NCI-H2029 (cell line): ENCODE data around the gene PPP3CA.

Experiments used
- DNase-seq: peaks from one replicate; lab custom pipeline; 2025; lab: John Stamatoyannopoulos, UW

PPP3CA gene

DNA sequence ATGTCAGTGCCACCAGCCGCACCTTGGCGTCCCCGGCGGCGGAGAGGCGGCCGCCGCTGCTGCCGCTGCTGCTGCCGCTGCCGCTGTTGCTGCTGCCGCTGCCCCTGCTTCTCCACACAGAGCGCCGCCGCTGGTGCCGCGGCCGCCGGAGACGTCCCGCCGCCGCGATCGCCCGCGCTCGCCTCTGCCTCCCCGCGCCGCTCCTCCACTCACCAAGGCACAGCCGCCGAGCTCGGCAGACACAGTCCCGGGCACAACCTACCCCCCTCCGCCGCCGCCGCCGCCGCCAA lies at the start of gene PPP3CA:
Gene PPP3CA, minus strand, starts transcription at position 260 of the 290 bp plus-strand sequence.
- DNase-seq = no peak

DNA sequence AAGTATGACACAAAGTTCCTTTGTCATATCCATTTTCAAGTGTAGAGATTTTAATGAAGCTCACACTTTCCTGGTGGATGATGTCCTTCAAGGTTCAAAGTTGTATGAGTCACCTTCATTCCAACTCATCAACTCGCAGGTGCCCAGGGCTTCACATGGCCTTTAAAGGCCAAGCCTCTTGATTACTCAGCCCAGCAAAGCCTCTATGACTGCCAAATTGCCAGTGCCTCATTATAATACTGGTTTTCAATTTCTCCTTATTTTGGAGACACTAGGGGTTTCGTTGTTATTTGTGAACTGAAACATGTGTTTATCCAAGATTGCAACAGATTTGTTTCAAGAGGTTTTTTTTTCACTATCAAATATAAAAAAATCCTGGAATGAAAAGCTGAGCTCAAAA lies 45.9 kb upstream of the PPP3CA start:
- DNase-seq = peak; percentile 10

DNA sequence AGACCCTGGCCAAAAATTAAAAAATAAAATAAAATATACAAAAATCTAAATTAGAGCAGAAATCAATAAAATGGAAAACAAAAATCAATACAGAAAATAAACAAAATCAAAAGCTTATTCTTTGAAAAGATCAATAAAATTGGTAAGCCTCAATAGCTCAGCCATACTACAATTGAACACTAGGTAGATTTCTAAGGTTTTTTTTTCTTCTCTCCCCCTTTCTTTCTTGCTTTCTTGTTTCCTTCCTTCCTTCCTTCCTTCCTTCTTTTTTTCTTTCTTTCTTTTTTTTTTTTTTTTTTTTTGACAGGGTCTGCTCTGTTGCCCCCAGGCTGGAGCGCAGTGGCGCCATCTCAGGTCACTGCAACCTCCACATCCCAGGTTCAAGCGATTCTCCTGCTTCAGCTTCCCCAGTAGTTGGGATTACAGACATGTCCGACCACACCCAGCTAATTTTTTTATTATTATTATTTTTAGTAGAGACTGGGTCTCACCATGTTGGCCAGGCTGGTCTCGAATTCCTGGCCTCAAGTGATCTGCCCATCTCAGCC lies 23.4 kb upstream of the PPP3CA start:
- no peak for DNase-seq

DNA sequence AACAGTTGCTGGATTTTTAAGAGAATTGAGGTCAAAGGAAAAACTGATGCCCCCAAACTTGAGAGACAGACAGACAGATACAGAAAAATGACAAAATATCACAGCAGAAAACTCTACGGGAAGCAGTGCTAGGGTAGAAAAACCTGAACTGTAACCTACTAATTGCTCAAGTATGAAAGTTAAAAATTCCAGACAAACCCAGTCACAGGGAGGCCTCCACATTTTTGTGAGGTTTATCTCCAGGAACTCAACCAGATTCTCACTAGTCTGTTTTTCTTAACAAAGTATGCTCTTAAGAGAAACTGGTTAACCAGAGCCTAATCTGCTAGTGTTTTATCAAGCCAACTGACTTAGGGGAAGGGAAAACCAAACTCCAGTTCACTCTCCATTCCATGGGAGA lies 19.9 kb upstream of the PPP3CA start:
- DNase-seq = no peak

DNA sequence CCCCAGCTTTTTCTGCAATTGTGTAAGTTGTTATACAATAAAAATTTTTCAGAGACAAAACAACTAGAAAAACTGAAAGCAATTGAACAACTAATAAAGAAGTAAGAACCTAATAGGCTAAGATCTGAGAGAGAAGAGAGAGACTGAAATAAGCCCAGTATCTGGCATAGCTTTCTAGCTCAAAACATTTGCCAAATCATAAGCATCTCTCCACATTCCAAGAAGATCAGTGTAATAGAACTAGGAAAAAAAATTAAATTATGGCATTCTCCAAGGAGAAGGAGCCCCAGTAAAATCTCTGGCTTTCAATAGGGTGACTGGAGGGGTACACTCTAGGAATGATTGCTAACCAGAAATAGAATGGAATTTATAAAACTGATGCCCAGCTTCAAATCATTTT lies 19.0 kb upstream of the PPP3CA start:
- DNase-seq = no peak

DNA sequence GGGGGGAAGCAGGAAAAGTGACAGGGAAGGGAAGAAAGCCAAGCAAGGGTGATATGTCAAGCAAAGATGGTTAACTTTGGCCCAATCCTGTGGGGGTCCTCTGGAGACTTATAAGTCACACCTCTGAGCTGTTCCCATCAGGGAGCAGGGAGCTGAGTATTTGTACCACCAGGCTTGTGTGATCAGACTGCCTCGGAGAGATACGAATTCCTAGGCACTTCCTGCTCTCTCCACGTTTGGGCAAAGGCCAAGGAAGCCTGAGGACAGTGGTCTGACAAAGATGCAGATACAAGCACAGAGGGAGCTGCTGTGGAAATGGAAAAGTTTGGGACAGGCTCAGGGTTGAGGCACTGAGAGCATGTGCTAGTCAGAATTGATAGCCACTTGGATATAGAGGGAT lies 10.4 kb upstream of the PPP3CA start:
- DNase-seq = no peak

DNA sequence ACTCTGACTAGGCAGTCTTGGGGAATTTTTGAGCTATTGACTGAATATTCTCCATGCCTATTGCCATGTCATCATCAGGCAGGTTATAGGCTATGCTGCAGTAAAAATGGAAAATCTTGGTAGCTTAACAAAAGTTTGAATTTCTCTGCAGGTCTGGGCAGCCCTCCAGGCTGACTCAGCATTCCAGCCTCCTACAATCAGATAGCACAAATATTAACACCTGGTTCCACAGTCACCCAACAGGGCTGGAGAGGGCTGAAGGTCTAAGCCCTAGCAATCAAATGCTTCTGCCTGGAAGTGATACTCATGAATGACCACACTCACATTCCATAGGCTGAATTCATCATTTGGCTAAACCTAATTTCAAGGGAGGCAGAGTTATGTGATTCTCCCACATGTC lies 9.6 kb upstream of the PPP3CA start:
- DNase-seq = no peak

DNA sequence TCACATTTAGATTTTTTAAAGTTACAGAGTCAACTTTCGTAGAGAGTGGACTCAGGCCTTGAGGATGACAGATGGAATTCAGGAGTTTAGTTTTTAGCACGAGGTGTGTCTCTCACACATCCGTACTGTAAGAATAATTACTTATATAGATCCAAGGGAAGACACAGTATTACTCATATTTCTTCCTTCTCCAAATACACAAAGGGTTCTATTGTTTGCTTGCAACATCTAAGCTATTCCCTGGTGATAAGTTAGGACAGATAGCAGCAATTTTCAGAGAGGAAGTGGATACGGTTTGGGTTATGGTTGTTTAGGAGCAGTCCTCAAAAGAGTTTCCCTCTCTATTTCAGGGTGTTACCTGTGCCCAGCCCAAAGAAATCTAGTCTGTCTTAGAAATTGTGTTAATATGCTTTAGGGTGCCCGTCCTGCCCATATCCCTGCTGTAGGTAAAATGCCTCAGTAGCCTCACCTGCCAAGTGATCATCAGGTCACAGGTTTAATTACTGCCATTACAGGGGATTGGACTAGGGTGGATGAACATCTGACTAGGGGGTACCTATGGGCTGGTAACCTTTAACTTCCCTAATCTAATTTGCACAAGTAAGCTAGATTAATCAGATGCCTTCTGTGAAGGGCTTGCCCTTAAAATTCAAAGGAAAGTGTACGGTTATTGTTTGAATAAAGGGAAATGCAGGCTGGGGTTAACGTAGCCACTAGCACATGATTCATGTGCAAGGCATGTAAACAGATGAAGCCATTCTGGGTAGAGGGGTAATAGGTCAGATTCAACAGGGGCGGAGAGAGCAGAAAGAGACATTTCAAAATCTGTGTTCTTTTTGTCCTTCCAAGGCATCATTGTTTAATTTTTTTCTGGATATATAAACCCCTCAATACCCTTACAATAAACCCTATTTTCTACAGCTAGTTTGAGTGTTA lies 8.7 kb upstream of the PPP3CA start:
- no peak for DNase-seq

DNA sequence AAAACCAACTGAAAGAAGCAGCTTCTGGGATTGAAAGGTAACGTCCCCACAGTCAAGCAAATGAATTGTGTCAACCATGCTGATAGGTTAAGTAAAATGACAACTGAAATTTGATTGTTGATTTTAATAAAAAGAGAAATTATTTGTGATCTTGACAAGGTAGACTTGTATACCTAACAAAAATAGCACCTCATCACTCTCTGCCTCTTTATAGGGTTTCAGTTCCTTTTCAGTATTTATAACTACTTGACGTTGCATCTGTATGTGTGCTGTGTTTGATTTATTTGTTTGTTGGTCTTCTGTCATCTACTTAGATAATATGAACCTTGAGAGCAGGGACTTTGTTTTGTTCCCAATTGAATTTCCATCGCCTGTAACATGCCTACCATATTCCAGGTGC lies 7.9 kb upstream of the PPP3CA start:
- DNase-seq = no peak

DNA sequence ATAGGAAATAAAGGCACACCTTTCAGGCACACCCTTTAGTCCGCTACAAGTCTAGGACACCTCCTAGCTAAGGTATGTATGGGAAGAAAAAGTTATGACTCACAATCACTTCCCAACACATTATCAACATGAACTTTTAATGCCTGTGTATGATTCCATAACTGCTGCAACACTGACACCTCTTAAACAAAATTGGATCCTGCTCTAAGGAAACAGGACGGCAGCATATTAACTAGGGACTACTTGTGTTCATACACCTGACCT lies 2.4 kb upstream of the PPP3CA start:
- DNase-seq = no peak

DNA sequence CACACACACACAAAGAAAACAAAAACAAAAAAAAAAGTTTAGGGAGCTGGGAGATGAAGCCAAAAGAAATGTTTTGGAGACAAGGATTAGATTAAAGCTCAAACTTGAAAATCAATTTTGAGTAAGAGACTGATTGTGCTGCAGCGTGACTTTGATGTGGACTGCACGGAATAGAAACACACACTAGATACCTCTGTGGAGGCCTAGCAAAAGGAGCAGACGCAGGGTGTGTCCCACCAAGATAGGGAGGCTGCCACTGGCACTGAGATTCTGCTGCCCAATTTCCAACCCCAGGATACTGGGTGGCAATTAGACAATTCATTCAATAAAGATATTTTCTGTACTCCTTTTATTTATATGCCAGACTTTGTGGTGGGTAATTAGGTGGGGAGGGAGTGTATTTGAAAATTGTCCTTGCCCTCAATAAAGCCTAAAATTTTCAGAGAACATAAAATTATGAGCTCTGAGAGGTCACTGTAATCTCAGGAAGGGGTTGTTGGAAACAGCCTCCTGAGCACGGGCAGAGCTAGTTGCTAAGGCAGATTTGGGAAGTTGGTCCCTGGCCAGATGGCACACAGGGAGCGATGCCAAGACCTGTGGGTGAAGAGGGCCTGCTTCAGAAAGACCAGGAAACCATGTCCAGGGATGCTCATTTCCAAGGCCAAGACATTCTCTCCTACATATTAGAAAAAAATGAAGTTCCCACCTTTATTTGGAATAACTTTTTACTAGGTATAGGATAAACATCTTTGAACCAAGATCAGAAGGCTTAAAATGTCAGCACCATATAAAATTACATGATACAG lies 1.9 kb upstream of the PPP3CA start:
- peak; percentile 76 for DNase-seq

DNA sequence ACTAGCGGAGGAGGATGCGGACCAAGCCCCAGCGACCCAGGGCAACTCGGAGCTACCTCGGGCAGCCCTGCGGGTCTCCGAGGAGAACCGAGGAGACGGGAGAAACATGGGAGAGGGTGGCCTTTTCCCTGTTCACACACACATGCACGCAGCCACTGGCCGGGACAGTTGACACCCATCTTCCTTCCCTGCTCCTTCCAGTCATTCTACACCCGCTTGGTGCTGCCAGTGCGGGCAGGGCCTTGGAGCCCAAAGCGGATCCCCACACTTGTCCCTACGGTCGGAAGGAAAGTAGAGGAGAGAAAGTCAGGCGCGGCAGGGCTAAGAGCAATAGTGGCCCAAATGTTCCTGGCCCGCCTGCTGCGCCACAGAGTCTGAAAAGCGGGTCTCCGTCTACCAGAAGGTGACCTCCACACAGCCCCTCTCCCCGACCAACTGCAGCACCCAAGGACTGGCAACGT lies 1.1 kb upstream of the PPP3CA start:
- no peak for DNase-seq

DNA sequence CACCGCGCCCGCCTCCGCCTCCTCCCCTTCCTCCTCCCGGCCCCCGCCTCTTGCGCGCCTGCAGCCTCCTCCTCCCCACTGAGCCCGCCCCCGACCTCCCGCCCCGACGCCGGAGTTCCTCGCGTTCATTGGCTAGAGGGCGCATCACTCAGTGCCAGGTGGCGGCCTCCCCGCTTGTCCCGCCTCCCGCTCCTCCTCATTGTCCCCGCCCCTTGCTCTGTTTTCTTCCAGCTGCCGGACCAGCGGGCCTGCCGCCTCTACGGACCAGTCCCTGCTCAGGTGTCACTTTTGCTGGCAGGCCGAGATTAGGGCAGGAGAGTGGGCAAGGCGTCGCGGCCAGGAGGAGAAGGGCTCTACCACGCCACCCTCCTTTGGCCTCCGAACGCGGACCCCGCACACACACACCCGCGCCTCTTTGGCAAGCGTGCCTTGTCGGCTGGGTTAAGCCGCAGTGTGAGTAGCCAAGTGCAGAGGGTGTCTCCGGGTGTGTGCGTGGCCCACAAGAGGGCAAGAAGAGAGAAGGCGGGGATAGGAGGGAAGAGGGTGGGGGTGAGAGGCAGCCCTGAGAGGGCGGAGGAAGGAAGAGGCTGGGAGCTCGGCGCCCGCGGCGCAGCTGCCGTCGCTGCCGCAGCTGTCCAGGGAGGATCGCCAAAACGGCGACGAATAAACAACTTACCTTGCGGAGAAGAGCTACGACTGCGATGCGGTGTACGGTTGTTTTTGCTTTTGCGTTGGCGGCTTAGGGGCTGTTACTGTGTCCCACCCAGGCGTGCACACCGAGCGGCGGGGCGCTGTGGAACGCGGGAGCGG lies 436 bp upstream of the PPP3CA start:
- DNase-seq = peak; percentile 92

DNA sequence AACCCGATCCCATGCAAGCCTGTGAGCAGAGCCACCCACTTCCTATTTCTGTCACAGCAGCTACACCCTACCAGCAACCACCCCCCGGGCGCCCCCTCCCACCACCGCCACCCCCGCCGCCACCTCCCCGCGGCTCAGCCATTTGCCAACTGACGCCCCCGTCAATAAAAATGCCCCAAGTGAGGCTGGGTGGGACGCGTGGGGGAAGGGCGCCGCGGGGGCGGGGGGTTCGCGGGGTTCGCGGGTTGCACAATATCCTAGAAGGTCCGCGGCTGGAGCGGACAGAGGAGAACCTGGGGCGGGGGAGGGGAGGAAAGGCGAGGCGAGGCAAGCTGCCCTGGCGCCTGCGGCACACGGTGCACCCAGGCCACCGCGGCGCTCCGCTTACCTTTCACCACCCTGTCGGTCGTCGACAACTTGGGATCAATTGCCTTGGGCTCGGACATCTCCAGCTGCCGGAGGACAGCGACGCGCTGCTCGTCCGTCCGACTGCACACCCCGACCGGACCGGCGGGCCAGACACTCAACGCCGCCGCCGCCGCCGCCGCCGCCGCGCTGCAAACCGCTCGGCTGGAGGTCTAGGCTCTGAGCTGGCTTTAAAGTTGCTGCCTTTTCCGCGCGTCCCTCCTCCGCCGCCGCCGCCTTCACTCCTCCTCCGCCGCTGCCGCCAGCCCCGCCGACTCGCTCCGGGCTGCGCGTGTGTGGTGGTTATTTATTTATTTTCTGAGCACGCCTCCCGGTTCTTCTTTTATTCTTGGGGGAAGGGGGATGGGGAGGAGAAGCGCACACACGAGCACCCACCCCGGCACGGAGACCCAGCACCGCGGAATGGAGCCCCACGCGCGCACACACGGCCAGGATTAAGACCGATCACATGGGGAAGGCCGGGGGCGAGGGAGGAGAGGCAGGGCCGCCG lies 717 bp downstream of the PPP3CA start:
- DNase-seq = peak; percentile 55

DNA sequence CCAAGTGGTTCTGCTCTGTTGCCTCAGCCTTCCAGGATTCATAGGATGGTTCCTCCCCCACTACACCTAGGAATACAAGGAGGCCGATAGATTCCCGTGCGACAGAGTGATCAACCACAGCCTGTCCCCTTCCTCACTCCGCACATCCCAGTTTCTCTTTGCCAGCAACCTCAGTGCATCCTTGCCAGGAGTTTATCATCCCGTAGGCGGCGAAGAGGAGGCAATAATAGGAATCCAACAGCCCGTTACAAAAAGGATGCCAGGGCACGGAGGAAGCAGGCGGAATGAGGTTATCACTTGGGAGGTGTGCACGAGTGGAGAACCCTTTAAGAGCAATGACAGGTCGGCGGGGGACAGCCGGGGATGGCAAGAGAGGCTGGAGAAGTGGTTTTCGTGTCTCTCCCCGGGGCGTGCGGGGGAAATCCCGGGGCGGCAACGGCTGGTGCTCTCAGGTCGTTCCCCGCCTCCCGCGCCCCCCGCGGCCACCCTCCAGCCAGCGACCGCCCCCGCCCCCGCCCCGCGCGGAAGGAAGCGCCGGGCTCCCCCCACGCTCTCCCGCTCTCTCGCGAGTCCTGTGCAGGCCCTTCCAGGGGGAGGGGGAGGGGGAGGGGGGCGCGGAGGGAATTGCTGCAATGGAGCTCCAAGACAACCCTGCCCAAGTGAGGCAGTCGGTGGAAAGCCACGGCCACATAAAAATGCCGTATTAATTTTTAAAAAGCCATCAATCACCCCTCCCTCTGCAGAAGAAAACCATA lies 1.6 kb downstream of the PPP3CA start:
- DNase-seq = peak; percentile 40

DNA sequence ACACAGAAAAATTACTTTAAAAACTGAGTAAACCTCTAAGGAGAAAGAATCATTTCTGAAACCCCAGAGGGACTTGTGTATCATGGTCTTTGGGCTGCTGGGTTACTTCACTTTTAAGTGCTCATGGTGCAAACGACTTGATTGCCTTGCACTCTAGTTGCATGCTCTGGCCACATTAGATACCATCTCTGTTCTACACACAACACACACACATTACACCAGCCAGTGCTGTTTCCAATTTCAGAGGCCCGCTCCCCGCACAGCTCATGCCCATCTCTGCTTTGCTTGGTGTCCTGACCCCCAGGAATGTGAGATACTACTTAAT lies 2.1 kb downstream of the PPP3CA start:
- DNase-seq = no peak

DNA sequence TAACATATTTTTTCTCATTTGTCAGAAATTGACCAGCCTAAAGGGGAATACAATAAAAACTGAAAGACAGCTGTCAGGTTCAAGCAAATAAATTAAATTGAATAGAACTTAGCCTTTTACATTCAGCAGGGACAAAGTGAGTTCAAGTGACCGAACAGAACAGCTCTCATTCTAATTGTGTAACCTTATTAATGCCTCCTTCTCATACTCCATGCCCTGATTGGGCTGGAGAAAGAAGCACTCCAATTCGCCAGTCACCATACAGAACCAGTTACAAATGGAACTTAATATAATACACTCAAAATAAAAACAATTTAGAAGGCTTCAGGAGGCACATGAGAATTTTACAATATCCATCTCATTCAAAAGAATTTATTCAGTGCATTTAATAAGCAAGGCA lies 8.0 kb downstream of the PPP3CA start:
- no peak for DNase-seq

DNA sequence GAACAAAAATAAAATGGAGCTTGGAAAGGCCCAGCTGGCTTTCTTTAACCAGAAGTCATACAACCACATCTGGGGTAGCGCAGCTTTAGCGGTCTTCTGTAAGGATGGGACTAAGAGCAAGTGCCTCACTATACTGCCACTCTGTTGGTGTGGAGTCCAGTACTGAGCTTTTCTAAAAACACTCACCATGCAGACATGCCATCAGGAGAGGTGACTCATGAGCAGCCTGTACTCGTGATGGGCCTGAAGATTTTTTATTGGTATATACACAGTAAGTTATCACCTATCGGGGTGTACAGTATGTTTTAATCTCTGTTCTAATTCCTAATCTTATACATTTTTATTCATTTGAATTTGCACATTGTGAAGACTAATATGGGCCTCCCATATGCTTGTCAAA lies 9.6 kb downstream of the PPP3CA start:
- no peak for DNase-seq

DNA sequence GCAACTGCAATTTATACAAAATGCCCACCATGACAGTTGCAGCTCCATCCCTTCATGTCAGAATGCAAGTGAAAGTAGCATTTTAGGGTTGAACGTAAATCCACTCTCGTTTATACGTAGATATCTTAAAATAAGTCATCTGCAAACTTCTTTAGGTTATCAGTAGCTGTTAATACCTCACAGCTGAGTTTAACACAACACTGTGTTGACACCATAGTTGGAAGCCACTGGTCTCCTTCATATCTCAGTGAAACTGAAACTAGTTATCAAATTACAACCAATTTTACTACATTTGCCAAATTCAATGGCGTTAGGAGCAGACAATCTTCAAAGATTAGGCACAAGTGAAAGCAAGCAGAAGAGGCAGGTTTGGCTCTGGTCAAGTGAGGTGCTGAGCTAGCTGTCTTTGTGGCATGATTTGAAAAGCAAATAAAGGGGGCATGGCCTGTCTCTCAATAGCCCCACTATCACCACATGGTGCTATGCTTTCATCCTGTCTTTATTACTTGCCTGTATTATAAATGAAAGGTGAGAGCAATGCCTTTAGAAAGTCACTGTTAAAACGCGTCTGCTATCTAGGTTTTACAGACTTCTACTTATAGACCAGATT lies 12.3 kb downstream of the PPP3CA start:
- DNase-seq = no peak

DNA sequence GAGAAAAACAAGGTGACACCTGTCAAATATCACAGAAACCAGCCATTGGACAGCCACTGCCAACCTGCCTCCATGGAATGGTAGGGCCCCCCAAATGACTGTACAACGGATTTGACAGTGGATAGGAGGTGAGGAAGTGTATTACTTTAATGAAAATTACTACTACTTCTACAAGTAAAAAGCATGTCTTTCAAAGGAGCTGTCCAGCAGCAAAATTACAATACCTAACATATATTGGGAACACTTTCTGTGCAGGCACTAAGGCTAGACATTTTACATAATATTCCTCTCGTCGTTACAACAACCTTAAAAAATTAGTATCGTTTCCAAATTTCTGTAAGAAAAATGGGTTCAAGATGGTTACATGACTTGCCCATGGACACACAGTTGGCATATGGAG lies 14.9 kb downstream of the PPP3CA start:
- no peak for DNase-seq
